ENCODE results near the gene RTEL1.

DNA sequence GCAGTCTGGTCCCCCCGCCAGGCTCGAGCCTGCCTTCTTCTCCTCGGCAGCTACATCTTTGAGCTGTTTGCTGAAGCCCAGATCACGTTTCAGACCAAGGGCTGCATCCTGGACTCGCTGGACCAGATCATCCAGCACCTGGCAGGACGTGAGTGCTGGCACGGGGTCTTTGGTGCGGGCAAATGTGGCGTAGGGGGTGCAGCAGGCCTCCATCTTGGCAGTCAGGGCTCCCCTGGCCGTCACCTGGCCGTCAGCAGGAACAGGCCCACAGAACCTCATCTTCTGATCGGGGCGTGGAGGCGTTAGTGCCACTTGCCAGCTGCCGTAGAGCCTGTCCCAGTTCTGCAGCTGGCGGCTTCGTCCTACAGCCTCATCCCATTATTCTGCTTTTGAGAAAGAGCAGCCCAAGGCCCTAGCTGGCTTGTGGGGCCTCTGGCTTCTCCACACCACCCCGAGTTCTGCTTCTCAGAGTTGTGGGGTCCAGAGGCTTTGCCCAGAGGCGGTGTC, 21.7 kb downstream of the RTEL1 start:
- TF ChIP-seq POLR2A (IDR thresholded peaks at IDR 0.05) (no peak), EP300 (IDR thresholded peaks at IDR 0.05) (no peak), POLR2AphosphoS5 (IDR thresholded peaks at IDR 0.05) (no peak)
- TF ChIP-seq, protein P1, sequence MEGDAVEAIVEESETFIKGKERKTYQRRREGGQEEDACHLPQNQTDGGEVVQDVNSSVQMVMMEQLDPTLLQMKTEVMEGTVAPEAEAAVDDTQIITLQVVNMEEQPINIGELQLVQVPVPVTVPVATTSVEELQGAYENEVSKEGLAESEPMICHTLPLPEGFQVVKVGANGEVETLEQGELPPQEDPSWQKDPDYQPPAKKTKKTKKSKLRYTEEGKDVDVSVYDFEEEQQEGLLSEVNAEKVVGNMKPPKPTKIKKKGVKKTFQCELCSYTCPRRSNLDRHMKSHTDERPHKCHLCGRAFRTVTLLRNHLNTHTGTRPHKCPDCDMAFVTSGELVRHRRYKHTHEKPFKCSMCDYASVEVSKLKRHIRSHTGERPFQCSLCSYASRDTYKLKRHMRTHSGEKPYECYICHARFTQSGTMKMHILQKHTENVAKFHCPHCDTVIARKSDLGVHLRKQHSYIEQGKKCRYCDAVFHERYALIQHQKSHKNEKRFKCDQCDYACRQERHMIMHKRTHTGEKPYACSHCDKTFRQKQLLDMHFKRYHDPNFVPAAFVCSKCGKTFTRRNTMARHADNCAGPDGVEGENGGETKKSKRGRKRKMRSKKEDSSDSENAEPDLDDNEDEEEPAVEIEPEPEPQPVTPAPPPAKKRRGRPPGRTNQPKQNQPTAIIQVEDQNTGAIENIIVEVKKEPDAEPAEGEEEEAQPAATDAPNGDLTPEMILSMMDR (IDR thresholded peaks at IDR 0.05): no peak
